Endothelial cell (in vitro differentiated cells): ENCODE data around the gene ERP44. TPM values are rescaled to one million over a fixed set of nuclear protein-coding genes. Genes with fewer than 3 reads are reported as not detected.
"Not testable (repeated sequence)": the region's sequence is repeated elsewhere in the genome, so short reads cannot be mapped to it uniquely, and the experiment has no call there.

Source experiments
- DNase-seq: peaks from one replicate; pipeline ENCODE4 v3.0.0; 2021; ENCODE audit warnings: low spot score
- H3K27ac Mint-ChIP-seq: one replicate; pipeline ENCODE4 v1.8.0; 2021; ENCODE audit warnings: mixed read lengths, inconsistent platforms; ENCODE audit not compliant: unreplicated experiment
- H3K27me3 Mint-ChIP-seq: one replicate; pipeline ENCODE4 v1.8.0; 2021; ENCODE audit warnings: mild to moderate bottlenecking, moderate library complexity, mixed read lengths, inconsistent platforms; ENCODE audit not compliant: unreplicated experiment
- H3K36me3 Mint-ChIP-seq: one replicate; pipeline ENCODE4 v1.8.0; 2021; ENCODE audit warnings: mild to moderate bottlenecking, low read depth, mixed read lengths, inconsistent platforms; ENCODE audit not compliant: unreplicated experiment
- H3K4me1 Mint-ChIP-seq: one replicate; pipeline ENCODE4 v1.8.0; 2021; ENCODE audit warnings: mild to moderate bottlenecking, mixed read lengths, inconsistent platforms; ENCODE audit not compliant: unreplicated experiment
- H3K4me3 Mint-ChIP-seq: one replicate; pipeline ENCODE4 v1.8.0; 2021; ENCODE audit warnings: mild to moderate bottlenecking, mixed read lengths, inconsistent platforms; ENCODE audit not compliant: unreplicated experiment
- H3K9me3 Mint-ChIP-seq: one replicate; pipeline ENCODE4 v1.8.0; 2021; ENCODE audit warnings: mixed read lengths, inconsistent platforms; ENCODE audit not compliant: unreplicated experiment
- CTCF ChIP-seq: fragments of 200-600 bp; sonication (generic); IDR thresholded peaks from one replicate; pipeline ENCODE4 v1.5.0; 2021; ENCODE audit warnings: antibody characterized with exemption; ENCODE audit not compliant: unreplicated experiment
- total RNA-seq: library from RNA; stranded (reverse); fragmentation: NEBNext Ultra II Directional; extraction: Animal tissue kit (Norgen Biotek cat#: 25700); gene quantifications from one replicate; pipeline ENCODE4 v1.2.1, GENCODE V29; 2021; ENCODE audit not compliant: unreplicated experiment

The ERP44 gene
- total RNA-seq, 1 donor from 2014 or later: 14.5 TPM

- Mint-ChIP-seq H3K4me3 (peak overlapping the region; percentile 59), H3K27ac (no peak overlapping the region), H3K36me3 (peaks cover 8% of the 10 kb centered on the region), H3K9me3 (no peaks in the 10 kb centered on the region), H3K4me1 (peaks cover 12% of the 10 kb centered on the region), H3K27me3 (peaks cover 5% of the 10 kb centered on the region)
- DNase-seq: no peak
- no peak for TF ChIP-seq CTCF
Observed at GRCh38 chr9:100066539-100066938, 32.3 kb downstream of the ERP44 start.

- TF ChIP-seq CTCF: no peak
- no peak overlapping the region for H3K4me3 Mint-ChIP-seq
Observed at GRCh38 chr9:100064872-100065581, 33.8 kb downstream of the ERP44 start.

GRCh38 chr9:100063185-100063584, 35.6 kb downstream of the ERP44 start:
- Mint-ChIP-seq H3K9me3 (no peaks in the 10 kb centered on the region), H3K4me1 (peaks cover 7% of the 10 kb centered on the region), H3K36me3 (peaks cover 8% of the 10 kb centered on the region), H3K27me3 (peaks cover 5% of the 10 kb centered on the region), H3K4me3 (no peak overlapping the region), H3K27ac (no peak overlapping the region)
- no peak for TF ChIP-seq CTCF
- DNase-seq: no peak

More at GRCh38 chr9:100064872-100065581, 33.8 kb downstream of the ERP44 start:
- H3K9me3 Mint-ChIP-seq: no peaks in the 10 kb centered on the region
- peaks cover 7% of the 10 kb centered on the region for H3K4me1 Mint-ChIP-seq
- no peak overlapping the region for H3K27ac Mint-ChIP-seq
- peaks cover 5% of the 10 kb centered on the region for H3K27me3 Mint-ChIP-seq
- peaks cover 8% of the 10 kb centered on the region for H3K36me3 Mint-ChIP-seq
- DNase-seq: no peak

- not testable (repeated sequence) for H3K27ac Mint-ChIP-seq, H3K4me3 Mint-ChIP-seq, H3K27me3 Mint-ChIP-seq, H3K9me3 Mint-ChIP-seq, H3K4me1 Mint-ChIP-seq, DNase-seq, H3K36me3 Mint-ChIP-seq
Observed at GRCh38 chr9:100062683-100063082, 36.1 kb downstream of the ERP44 start.

- no peak for DNase-seq
- H3K27ac Mint-ChIP-seq: no peak overlapping the region
- H3K4me3 Mint-ChIP-seq: no peak overlapping the region
Observed at GRCh38 chr9:100058699-100059579, 39.9 kb downstream of the ERP44 start.

More at GRCh38 chr9:100058699-100059579, 39.9 kb downstream of the ERP44 start:
- Mint-ChIP-seq H3K4me1 (peaks cover 7% of the 10 kb centered on the region), H3K36me3 (no peaks in the 10 kb centered on the region), H3K9me3 (no peaks in the 10 kb centered on the region), H3K27me3 (no peaks in the 10 kb centered on the region)
- TF ChIP-seq CTCF: no peak
